Tibial artery (tissue), 4 donors: ENCODE data around the gene ZNF280B.
"Not testable (repeated sequence)": the region's sequence is repeated elsewhere in the genome, so short reads cannot be mapped to it uniquely, and the experiment has no call there.

Experiments
- DNase-seq, 2 donors: peaks; one replicate each; pipeline ENCODE4 v3.0.0-alpha.2; 2019
- H3K27ac ChIP-seq, 2 donors: fragments of 200-600 bp; sonication (generic) in 1 of 2; 1 replicate in 1 of 2; 2 replicates in 1 of 2; pipeline ENCODE4 v1.5.1; 2018 to 2019; ENCODE audit warnings: mild to moderate bottlenecking in 1 of 2
- H3K27me3 ChIP-seq, 2 donors: fragments of 200-600 bp; sonication (generic) in 1 of 2; one replicate each; pipeline versions ENCODE4 v1.5.1 to v1.6.0; 2016 to 2019
- H3K36me3 ChIP-seq, 3 donors: fragments of 200-600 bp; sonication (generic) in 2 of 3; one replicate each; pipeline ENCODE4 v1.5.1; 2016 to 2019; ENCODE audit warnings: mild to moderate bottlenecking in 2 of 3
- H3K4me1 ChIP-seq, 4 donors: fragments of 200-600 bp; sonication (generic) in 2 of 4; 1 replicate in 3 of 4; 2 replicates in 1 of 4; pipeline ENCODE4 v1.5.1; 2016 to 2019
- H3K4me3 ChIP-seq, 2 donors: fragments of 200-600 bp; sonication (generic) in 1 of 2; 1 replicate in 1 of 2; 2 replicates in 1 of 2; pipeline ENCODE4 v1.5.1; 2018 to 2019; ENCODE audit warnings: mild to moderate bottlenecking in 2 of 2
- H3K9me3 ChIP-seq, 3 donors: fragments of 200-600 bp; sonication (generic) in 1 of 3; one replicate each; pipeline ENCODE4 v1.5.1; 2016 to 2019
- CTCF ChIP-seq, 2 experiments: fragments of 200-600 bp in 1 of 2; fragments of 450-650 bp in 1 of 2; IDR thresholded peaks; one replicate each; pipeline ENCODE4 v1.5.1; 2017 to 2019; ENCODE audit warnings: antibody characterized with exemption in 2 of 2, mild to moderate bottlenecking in 1 of 2, moderate library complexity in 1 of 2
- intact Hi-C: fragments of 100-400 bp; cut with DNase I; formaldehyde crosslinking; loops from one replicate; pipeline ENCODE4 v1.15.0; 2023; ENCODE audit warnings: low total_unique reads

ZNF280B gene

GRCh38 chr22:22507743-22508273, 734 bp downstream of the ZNF280B start:
- intact Hi-C loops: no loop called here
- no peak for DNase-seq
- no peak for TF ChIP-seq CTCF (IDR thresholded peaks at IDR 0.05)

GRCh38 chr22:22506736-22507135, 1.8 kb downstream of the ZNF280B start:
- H3K4me1 ChIP-seq: peaks cover 0 to 8% (median 0%) of the 10 kb centered on the region in 4 donors

More at GRCh38 chr22:22507743-22508273, 734 bp downstream of the ZNF280B start:
- H3K27ac ChIP-seq: no peak overlapping the region
- H3K27me3 ChIP-seq: peaks cover 0 to 16% of the 10 kb centered on the region in 2 donors
- no peaks in the 10 kb centered on the region for H3K36me3 ChIP-seq
- H3K4me3 ChIP-seq: peak overlapping the region in 1 of 2 donors; percentile 38
- H3K9me3 ChIP-seq: peaks cover 3 to 31% (median 20%) of the 10 kb centered on the region in 3 donors
- H3K4me1 ChIP-seq: peaks cover 0 to 8% (median 0%) of the 10 kb centered on the region in 4 donors

GRCh38 chr22:22498267-22498666, 10.3 kb downstream of the ZNF280B start:
- Histone ChIP-seq H3K27me3 (no peaks in the 10 kb centered on the region), H3K9me3 (no peaks in the 10 kb centered on the region), H3K36me3 (no peaks in the 10 kb centered on the region), H3K27ac (no peak overlapping the region), H3K4me1 (no peaks in the 10 kb centered on the region), H3K4me3 (no peak overlapping the region)
- DNase-seq: no peak
- intact Hi-C loops: no loop called here
- no peak for TF ChIP-seq CTCF (IDR thresholded peaks at IDR 0.05)

More at GRCh38 chr22:22506736-22507135, 1.8 kb downstream of the ZNF280B start:
- Histone ChIP-seq H3K27ac (no peak overlapping the region), H3K36me3 (no peaks in the 10 kb centered on the region), H3K27me3 (peaks cover 0 to 16% of the 10 kb centered on the region in 2 donors), H3K4me3 (no peak overlapping the region), H3K9me3 (peaks cover 3 to 31% (median 20%) of the 10 kb centered on the region in 3 donors)
- DNase-seq: no peak
- TF ChIP-seq CTCF (IDR thresholded peaks at IDR 0.05): no peak
- intact Hi-C loops: no loop called here

GRCh38 chr22:22491589-22491988, 17.0 kb downstream of the ZNF280B start:
- intact Hi-C loops: not testable (repeated sequence)

GRCh38 chr22:22488736-22489135, 19.8 kb downstream of the ZNF280B start:
- intact Hi-C loops: no loop called here

More at GRCh38 chr22:22491589-22491988, 17.0 kb downstream of the ZNF280B start:
- not testable (repeated sequence) for H3K4me1 ChIP-seq, DNase-seq, H3K9me3 ChIP-seq, H3K36me3 ChIP-seq, H3K4me3 ChIP-seq, H3K27ac ChIP-seq, H3K27me3 ChIP-seq

More at GRCh38 chr22:22488736-22489135, 19.8 kb downstream of the ZNF280B start:
- no peaks in the 10 kb centered on the region for H3K4me1 ChIP-seq
- H3K4me3 ChIP-seq: no peak overlapping the region
- DNase-seq: no peak
- no peaks in the 10 kb centered on the region for H3K27me3 ChIP-seq
- no peak overlapping the region for H3K27ac ChIP-seq
- H3K36me3 ChIP-seq: no peaks in the 10 kb centered on the region
- no peak for TF ChIP-seq CTCF (IDR thresholded peaks at IDR 0.05)
- H3K9me3 ChIP-seq: no peaks in the 10 kb centered on the region
